GM08714 (cell line): Measurements from ENCODE around the gene SRRM2.

ENCODE experiments used
- H3K4me3 ChIP-seq: fragments of 200-500 bp; sonication (Bioruptor generic); 2 replicates; pipeline ENCODE4 v1.5.1; 2014; ENCODE audit warnings: mild to moderate bottlenecking, low read length, inconsistent platforms
- ZNF274 ChIP-seq: IDR thresholded peaks from 2 replicates; pipeline ENCODE4 v1.6.1; 2012; ENCODE audit warnings: mild to moderate bottlenecking, low read depth, low read length

SRRM2 gene

GRCh38 chr16:2710711-2711231 lies 41.7 kb upstream of the SRRM2 start:
- no peak for TF ChIP-seq ZNF274
- no peak overlapping the region for H3K4me3 ChIP-seq

- no peak for TF ChIP-seq ZNF274
- no peak overlapping the region for H3K4me3 ChIP-seq
Observed at GRCh38 chr16:2711370-2712062, 40.9 kb upstream of the SRRM2 start.

GRCh38 chr16:2712063-2712441 lies 40.4 kb upstream of the SRRM2 start:
- TF ChIP-seq ZNF274: no peak
- H3K4me3 ChIP-seq: no peak overlapping the region

- no peak overlapping the region for H3K4me3 ChIP-seq
- no peak for TF ChIP-seq ZNF274
Observed at GRCh38 chr16:2712546-2712945, 39.9 kb upstream of the SRRM2 start.

- TF ChIP-seq ZNF274: no peak
Observed at GRCh38 chr16:2713523-2713922, 38.9 kb upstream of the SRRM2 start.

GRCh38 chr16:2713985-2714774 lies 38.3 kb upstream of the SRRM2 start:
- H3K4me3 ChIP-seq: no peak overlapping the region
- TF ChIP-seq ZNF274: no peak

More at GRCh38 chr16:2713523-2713922, 38.9 kb upstream of the SRRM2 start:
- H3K4me3 ChIP-seq: no peak overlapping the region

- H3K4me3 ChIP-seq: no peak overlapping the region
- no peak for TF ChIP-seq ZNF274
Observed at GRCh38 chr16:2715064-2715463, 37.4 kb upstream of the SRRM2 start.

GRCh38 chr16:2715519-2715918 lies 36.9 kb upstream of the SRRM2 start:
- TF ChIP-seq ZNF274: no peak
- H3K4me3 ChIP-seq: no peak overlapping the region

- TF ChIP-seq ZNF274: no peak
- no peak overlapping the region for H3K4me3 ChIP-seq
Observed at GRCh38 chr16:2715966-2716885, 36.2 kb upstream of the SRRM2 start.

- TF ChIP-seq ZNF274: no peak
- H3K4me3 ChIP-seq: no peak overlapping the region
Observed at GRCh38 chr16:2716948-2717347, 35.5 kb upstream of the SRRM2 start.

GRCh38 chr16:2717383-2718263 lies 34.8 kb upstream of the SRRM2 start:
- H3K4me3 ChIP-seq: no peak overlapping the region
- TF ChIP-seq ZNF274: no peak

- no peak overlapping the region for H3K4me3 ChIP-seq
Observed at GRCh38 chr16:2719328-2720063, 32.9 kb upstream of the SRRM2 start.

More at GRCh38 chr16:2719328-2720063, 32.9 kb upstream of the SRRM2 start:
- no peak for TF ChIP-seq ZNF274
